ENCODE results near the gene NDUFS2. TPM values are rescaled to one million over a fixed set of nuclear protein-coding genes. Genes with fewer than 3 reads are reported as not detected.

NDUFS2 gene
- total and polyA plus RNA-seq, 10 of the 15 experiments (the other 5 are each of a cell fraction or from before 2014, with no cell fraction given), result 66.5 to 215 (median 148) TPM

DNA sequence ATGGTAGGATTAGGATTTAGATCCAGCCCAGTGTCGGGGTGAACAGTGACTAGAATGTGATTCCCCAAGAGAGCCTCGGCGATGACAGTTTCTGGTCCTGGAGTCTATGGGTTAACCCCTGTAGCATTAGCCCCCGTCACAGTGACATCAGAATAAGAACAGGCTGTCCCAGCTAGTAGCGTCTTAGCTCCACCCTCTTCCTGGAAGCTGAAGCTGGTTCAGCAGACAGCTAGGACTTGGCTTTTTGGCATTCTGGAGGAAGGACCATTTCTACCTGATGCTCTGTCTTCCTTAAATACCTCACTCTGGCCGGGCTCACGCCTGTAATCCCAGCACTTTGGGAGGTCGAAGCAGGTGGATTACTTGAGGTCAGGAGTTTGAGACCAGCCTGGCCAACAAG is 5.0 kb downstream of the NDUFS2 start (continued):
- TF ChIP-seq PBX3 (IDR thresholded peaks at IDR 0.05; ENCODE audit: insufficient replicate concordance, low read depth, low read length), result no peak
- TF ChIP-seq E2F8 (IDR thresholded peaks at IDR 0.05; ENCODE audit: low read depth, partially characterized antibody), result no peak
- no peak for TF ChIP-seq BRCA1 (IDR thresholded peaks at IDR 0.05; ENCODE audit: low read depth, low read length)
- no peak for TF ChIP-seq CREM (IDR thresholded peaks at IDR 0.05; ENCODE audit: low read depth)
- no peak for TF ChIP-seq RFX5 (IDR thresholded peaks at IDR 0.05; ENCODE audit: low read depth, low read length)
- no peak for TF ChIP-seq NFYB (IDR thresholded peaks at IDR 0.05; ENCODE audit: insufficient read depth, low read depth, low read length)
- no peak for TF ChIP-seq CBFB (IDR thresholded peaks at IDR 0.05; ENCODE audit: low read depth)
- TF ChIP-seq ZBED1 (IDR thresholded peaks at IDR 0.05; ENCODE audit: borderline replicate concordance), result no peak
- TF ChIP-seq SMAD1 (IDR thresholded peaks at IDR 0.05; ENCODE audit: low read depth, partially characterized antibody), result no peak
- TF ChIP-seq ETV6 (conservative IDR thresholded peaks at IDR 0.05 in 1 of 2, IDR thresholded peaks at IDR 0.05 in 1 of 2; ENCODE audit: borderline replicate concordance in 1 of 2, low read depth in 1 of 2), result no peak
- TF ChIP-seq GATAD2B (conservative IDR thresholded peaks at IDR 0.05; ENCODE audit: low read depth), result no peak
- TF ChIP-seq ZBTB11 (CRISPR knock-in tag; IDR thresholded peaks at IDR 0.05), result no peak
- TF ChIP-seq, protein P1, sequence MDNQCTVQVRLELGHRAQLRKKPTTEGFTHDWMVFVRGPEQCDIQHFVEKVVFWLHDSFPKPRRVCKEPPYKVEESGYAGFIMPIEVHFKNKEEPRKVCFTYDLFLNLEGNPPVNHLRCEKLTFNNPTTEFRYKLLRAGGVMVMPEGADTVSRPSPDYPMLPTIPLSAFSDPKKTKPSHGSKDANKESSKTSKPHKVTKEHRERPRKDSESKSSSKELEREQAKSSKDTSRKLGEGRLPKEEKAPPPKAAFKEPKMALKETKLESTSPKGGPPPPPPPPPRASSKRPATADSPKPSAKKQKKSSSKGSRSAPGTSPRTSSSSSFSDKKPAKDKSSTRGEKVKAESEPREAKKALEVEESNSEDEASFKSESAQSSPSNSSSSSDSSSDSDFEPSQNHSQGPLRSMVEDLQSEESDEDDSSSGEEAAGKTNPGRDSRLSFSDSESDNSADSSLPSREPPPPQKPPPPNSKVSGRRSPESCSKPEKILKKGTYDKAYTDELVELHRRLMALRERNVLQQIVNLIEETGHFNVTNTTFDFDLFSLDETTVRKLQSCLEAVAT (IDR thresholded peaks at IDR 0.05), result no peak
